ENCODE results near the gene KMT2B.

DNA sequence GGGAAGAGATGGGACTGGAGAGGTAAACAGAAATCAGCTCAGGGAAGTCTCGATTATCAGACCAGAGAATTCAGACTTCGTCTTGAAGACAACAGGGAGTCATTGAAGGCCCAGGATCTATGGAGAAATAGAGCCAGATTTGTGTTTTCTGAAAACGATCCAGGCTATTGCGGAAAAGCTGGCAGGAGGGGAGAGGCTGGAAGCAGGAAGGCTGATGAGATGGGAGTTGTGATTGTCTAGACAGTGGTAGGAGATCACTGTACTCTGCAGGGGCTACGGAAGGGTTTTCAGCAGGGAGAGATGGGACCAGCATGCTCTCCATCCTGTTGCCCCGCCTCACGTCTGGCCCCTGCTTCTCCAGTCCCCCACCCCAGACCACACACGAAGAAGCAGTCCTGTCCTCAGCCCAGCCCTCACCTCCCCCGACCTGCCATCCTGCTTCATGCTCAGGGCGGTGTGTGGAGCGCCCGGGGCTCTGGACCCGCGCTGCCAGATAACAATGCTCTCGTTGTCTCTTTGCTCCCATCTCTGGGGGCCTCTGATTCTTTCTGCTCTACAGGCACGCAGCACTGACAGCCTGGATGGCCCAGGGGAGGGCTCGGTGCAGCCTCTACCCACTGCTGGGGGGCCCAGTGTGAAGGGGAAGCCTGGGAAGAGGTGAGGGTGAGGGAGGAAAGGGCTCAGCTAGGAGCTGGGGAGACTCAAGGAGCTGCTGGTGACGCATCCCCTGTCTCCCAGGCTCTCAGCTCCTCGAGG, 59.5 kb downstream of the KMT2B start:
- TF ChIP-seq CTCF (IDR thresholded peaks at IDR 0.05) (no peak), POLR2A (IDR thresholded peaks at IDR 0.05) (no peak), POLR2AphosphoS5 (IDR thresholded peaks at IDR 0.05) (no peak)
